ENCODE data around the gene SLC2A13. TPM values are rescaled to one million over a fixed set of nuclear protein-coding genes. Genes with fewer than 3 reads are reported as not detected.
A peak's percentile ranks its signal among the peaks of the same experiment; 100 is the strongest.

Gene SLC2A13
- total RNA-seq, 1 donor from 2014 or later: 7.4 TPM

DNA sequence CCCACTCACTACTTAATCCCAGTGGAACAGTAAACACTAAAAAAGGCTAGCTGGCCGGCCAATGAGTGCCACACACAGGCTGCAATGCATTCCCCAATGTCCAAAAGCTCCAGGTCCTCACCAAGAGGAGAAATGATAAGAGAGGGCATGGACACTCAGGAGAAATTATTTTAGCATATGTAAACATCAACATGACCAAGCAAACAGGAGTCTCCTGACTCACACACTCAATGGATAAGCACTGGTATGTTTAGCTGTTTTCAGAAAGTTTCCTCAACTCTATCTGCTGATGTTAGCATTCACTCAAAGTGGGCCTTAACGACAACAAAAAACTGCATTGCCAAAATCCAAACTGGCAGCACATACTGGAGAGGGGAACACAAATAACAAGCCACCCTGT lies 105.0 kb downstream of the SLC2A13 start:
- H3K36me3 Mint-ChIP-seq: peaks cover 36% of the 10 kb centered on the region
- no peaks in the 10 kb centered on the region for H3K4me1 Mint-ChIP-seq
- H3K27me3 Mint-ChIP-seq (ENCODE audit: low read depth): no peaks in the 10 kb centered on the region
- H3K27ac Mint-ChIP-seq: no peak overlapping the region
- TF ChIP-seq, protein P1, sequence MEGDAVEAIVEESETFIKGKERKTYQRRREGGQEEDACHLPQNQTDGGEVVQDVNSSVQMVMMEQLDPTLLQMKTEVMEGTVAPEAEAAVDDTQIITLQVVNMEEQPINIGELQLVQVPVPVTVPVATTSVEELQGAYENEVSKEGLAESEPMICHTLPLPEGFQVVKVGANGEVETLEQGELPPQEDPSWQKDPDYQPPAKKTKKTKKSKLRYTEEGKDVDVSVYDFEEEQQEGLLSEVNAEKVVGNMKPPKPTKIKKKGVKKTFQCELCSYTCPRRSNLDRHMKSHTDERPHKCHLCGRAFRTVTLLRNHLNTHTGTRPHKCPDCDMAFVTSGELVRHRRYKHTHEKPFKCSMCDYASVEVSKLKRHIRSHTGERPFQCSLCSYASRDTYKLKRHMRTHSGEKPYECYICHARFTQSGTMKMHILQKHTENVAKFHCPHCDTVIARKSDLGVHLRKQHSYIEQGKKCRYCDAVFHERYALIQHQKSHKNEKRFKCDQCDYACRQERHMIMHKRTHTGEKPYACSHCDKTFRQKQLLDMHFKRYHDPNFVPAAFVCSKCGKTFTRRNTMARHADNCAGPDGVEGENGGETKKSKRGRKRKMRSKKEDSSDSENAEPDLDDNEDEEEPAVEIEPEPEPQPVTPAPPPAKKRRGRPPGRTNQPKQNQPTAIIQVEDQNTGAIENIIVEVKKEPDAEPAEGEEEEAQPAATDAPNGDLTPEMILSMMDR (IDR thresholded peaks at IDR 0.05; ENCODE audit: unreplicated experiment): no peak
- H3K9me3 Mint-ChIP-seq: peaks cover 44% of the 10 kb centered on the region
- DNase-seq (ENCODE audit: low spot score in 2 of 2, unreplicated experiment in 2 of 2): no peak
- H3K4me3 Mint-ChIP-seq: no peak overlapping the region

DNA sequence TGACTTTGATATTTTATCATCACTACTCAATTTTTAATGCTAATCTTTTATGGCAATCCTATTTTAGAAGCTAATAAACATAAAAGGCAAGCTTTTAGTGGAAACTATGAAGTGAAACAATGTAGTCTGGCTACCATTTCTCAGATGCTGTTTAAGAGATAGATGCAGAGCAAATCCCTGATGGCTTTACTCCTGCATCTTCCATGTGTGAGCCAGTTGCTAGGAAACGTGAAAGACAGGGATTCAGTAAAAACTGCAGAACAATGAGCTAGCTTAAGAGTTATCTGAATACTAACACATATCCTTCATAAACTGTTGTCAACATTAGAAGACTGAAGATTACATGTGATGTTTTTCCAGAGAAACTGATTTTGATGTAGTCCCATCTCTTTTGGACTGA lies 112.6 kb downstream of the SLC2A13 start:
- no peaks in the 10 kb centered on the region for H3K27me3 Mint-ChIP-seq (ENCODE audit: low read depth)
- no peaks in the 10 kb centered on the region for H3K4me1 Mint-ChIP-seq
- H3K4me3 Mint-ChIP-seq: no peak overlapping the region
- TF ChIP-seq, protein P1 (IDR thresholded peaks at IDR 0.05; ENCODE audit: unreplicated experiment): no peak
- peaks cover 18% of the 10 kb centered on the region for H3K36me3 Mint-ChIP-seq
- no peak overlapping the region for H3K27ac Mint-ChIP-seq
- peaks cover 18% of the 10 kb centered on the region for H3K9me3 Mint-ChIP-seq
- no peak for DNase-seq (ENCODE audit: low spot score in 2 of 2, unreplicated experiment in 2 of 2)

DNA sequence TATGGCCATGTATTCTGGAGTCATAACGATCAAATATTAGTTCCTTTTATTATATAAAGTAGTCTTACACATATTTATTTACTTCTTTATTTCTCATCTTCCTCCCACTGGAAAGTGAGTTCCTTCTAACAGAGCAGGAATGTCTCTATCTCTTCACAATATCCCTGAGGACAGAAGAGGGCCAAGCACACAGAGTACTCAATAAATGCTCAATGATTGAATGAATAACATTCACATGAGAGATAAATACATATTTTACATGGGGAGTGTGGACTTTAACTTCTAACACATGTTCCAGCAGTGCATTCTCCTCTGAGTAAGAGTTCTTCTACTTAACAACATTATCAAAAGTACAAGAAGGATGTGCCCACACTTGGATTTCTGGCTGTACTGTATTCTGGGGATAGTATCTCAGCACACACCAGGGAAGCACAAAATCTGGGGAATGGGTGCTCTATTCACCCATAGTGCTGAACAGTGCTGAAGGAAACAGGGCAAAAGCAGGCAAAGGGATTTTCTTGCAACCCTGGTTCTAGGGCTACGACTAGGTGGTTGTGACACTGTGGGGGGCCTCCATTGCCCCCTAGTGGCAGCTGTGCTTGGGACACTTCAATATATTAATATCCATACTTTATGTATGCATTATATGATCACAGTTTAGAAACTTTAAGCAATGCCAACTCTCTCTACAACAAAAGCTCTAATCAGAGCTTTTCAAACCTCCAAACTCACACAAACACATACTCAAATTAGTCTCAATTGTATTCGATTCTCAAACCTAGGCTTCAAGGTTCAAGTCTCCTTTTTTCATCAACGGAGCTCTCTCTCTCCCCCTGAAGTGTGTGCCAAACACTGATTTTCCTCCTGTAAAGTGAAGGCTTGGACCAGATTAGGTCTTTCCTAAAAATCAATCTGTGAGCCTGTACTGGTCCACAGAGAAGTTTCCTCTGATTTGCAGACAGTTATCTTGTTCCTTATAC lies 115.5 kb downstream of the SLC2A13 start:
- Mint-ChIP-seq H3K4me3 (no peak overlapping the region), H3K27ac (no peak overlapping the region), H3K36me3 (no peaks in the 10 kb centered on the region), H3K27me3 (ENCODE audit: low read depth) (no peaks in the 10 kb centered on the region), H3K9me3 (no peaks in the 10 kb centered on the region), H3K4me1 (no peaks in the 10 kb centered on the region)
- TF ChIP-seq, protein P1 (IDR thresholded peaks at IDR 0.05; ENCODE audit: unreplicated experiment): peak; percentile 81
- peak in 1 of 2 experiments; percentile 64 for DNase-seq (ENCODE audit: low spot score in 2 of 2, unreplicated experiment in 2 of 2)

DNA sequence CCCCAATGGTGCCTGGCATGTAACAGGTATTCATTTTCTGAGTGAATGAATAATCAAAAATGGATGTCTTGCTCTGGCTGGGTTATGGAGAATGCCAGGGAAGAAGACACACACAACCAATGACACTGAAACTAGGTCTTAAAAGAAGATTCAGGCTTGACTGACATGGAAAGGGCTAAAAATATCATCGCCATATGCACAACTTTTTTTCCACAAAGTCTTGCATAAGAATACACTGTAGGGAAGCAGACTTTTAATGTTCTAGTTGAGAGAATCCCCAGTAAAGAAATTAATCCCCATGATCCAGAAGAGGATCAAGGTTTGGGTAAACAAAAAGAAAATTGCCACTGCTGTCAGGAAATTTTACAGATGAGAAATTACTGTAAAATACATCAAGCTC lies 116.4 kb downstream of the SLC2A13 start:
- no peak overlapping the region for H3K4me3 Mint-ChIP-seq
- no peaks in the 10 kb centered on the region for H3K9me3 Mint-ChIP-seq
- no peak overlapping the region for H3K27ac Mint-ChIP-seq
- no peaks in the 10 kb centered on the region for H3K36me3 Mint-ChIP-seq
- no peak for DNase-seq (ENCODE audit: low spot score in 2 of 2, unreplicated experiment in 2 of 2)
- H3K4me1 Mint-ChIP-seq: no peaks in the 10 kb centered on the region
- TF ChIP-seq, protein P1 (IDR thresholded peaks at IDR 0.05; ENCODE audit: unreplicated experiment): no peak
- no peaks in the 10 kb centered on the region for H3K27me3 Mint-ChIP-seq (ENCODE audit: low read depth)

DNA sequence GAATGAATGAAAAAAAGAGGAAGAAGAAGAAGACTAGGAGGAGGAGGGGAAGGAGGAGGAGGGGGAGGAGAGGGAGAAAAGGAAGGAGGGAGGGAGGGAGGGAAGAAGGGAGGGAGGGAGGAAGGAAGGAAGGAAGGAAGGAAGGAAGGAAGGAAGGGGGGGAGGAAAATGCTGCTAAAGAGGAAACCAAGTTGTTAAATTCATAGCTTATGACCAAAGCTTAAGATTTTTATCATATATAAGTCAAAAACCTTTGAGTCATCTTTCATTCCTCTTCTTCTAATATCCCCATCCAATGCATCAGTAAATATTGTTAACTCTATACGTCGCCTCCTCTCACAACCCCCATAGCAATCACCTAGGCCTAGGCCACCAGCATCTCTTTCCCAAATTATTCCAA lies 117.3 kb downstream of the SLC2A13 start:
- Mint-ChIP-seq H3K27ac (no peak overlapping the region), H3K4me3 (no peak overlapping the region), H3K27me3 (ENCODE audit: low read depth) (no peaks in the 10 kb centered on the region), H3K4me1 (no peaks in the 10 kb centered on the region), H3K36me3 (no peaks in the 10 kb centered on the region), H3K9me3 (no peaks in the 10 kb centered on the region)
- TF ChIP-seq, protein P1 (IDR thresholded peaks at IDR 0.05; ENCODE audit: unreplicated experiment): no peak
- DNase-seq (ENCODE audit: low spot score in 2 of 2, unreplicated experiment in 2 of 2): no peak
